ENCODE measurements around the gene CD59. TPM values are rescaled to one million over a fixed set of nuclear protein-coding genes. Genes with fewer than 3 reads are reported as not detected.

CD59 gene
- total and polyA plus RNA-seq, 10 of the 15 experiments (the other 5 are each of a cell fraction or from before 2014, with no cell fraction given), result 55.5 to 256 (median 181) TPM

DNA sequence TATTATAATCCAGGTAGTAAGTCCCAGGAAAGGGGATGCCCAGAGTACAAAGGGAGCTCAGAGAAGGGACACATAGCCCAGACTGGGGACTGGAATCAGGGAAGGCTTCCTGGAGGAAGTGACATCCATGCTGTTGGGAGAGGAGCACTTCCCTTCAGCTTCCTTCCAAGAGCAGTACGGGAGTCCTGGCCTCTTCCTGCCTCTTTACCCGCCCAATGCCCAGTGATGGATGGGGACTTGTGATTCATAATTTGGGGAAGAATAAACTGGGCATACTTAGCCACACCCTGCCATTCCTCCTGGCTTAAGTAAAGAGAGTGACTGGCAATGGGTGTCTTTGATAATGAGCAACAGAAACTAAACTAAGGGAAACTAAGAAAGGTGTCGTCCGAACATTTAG, 47.1 kb downstream of the CD59 start:
- intact Hi-C loops (cut with micrococcal nuclease; ENCODE audit: unreplicated experiment), result loop anchor here (5.0 kb wide), 1 partner anchor 522 kb away; no protein-coding TSS in a partner anchor
- RAD21 ChIA-PET (ENCODE audit: unreplicated experiment), result interaction anchor here (0.8 to 2.3 kb wide), 2 partner anchors 53 to 327 kb away, joined by 3 to 14 read pairs; no protein-coding TSS in a partner anchor

More for the DNA sequence above, 47.1 kb downstream of the CD59 start:
- ATAC-seq (no peak), FAIRE-seq (no peak), DNase-seq (ENCODE audit: low read depth, low spot score) (no peak)
- peaks cover 5% of the 10 kb centered on the region; the same call in 2 of the 3 replicates for H3K9me3 ChIP-seq (replicated peaks; ENCODE audit: control insufficient read depth, insufficient read depth, low read length)
- BruUV-seq (replicated peaks), result no TSS peak
- no peaks in the 10 kb centered on the region for H4K20me1 ChIP-seq (ENCODE audit: control insufficient read depth, insufficient read depth)
- no peak overlapping the region for H2AFZ ChIP-seq (ENCODE audit: control insufficient read depth, low read depth, low read length)
- in situ Hi-C loops (cut with MboI), result loop anchor here (5.0 kb wide), 1 partner anchor 327 kb away; no protein-coding TSS in a partner anchor
- H3K36me3 ChIP-seq (ENCODE audit: control insufficient read depth in 2 of 2, insufficient read depth in 2 of 2, low read length in 1 of 2), result no peaks in the 10 kb centered on the region
- no peak overlapping the region for H3K27ac ChIP-seq (ENCODE audit: control insufficient read depth, insufficient read depth)
- TF ChIP-seq ASH2L (IDR thresholded peaks at IDR 0.05; ENCODE audit: borderline replicate concordance, low read depth) (no peak), JUND (IDR thresholded peaks at IDR 0.05; ENCODE audit: low read depth, low read length) (no peak), TARDBP (IDR thresholded peaks at IDR 0.05; ENCODE audit: borderline replicate concordance) (no peak), SPI1 (IDR thresholded peaks at IDR 0.05; ENCODE audit: borderline replicate concordance, insufficient read depth, low read depth, low read length) (no peak), PML (IDR thresholded peaks at IDR 0.05; ENCODE audit: low read length) (no peak), GABPA (IDR thresholded peaks at IDR 0.05; ENCODE audit: low read depth) (no peak), NBN (IDR thresholded peaks at IDR 0.05) (no peak), SREBF1 (IDR thresholded peaks at IDR 0.05; ENCODE audit: low read length) (no peak), RUNX3 (IDR thresholded peaks at IDR 0.05; ENCODE audit: low read length) (no peak), ZNF274 (IDR thresholded peaks at IDR 0.05; ENCODE audit: insufficient read depth, insufficient read length) (no peak), CHD2 (IDR thresholded peaks at IDR 0.05; ENCODE audit: borderline replicate concordance, low read depth, low read length) (no peak)
- no peak overlapping the region for H3K9ac ChIP-seq (ENCODE audit: control insufficient read depth, insufficient read depth, low read length)
- H3K4me3 ChIP-seq, result no peak overlapping the region
- no peak overlapping the region for H3K4me2 ChIP-seq (ENCODE audit: control insufficient read depth, insufficient read depth)
- H3K4me1 ChIP-seq (ENCODE audit: control insufficient read depth, insufficient read depth, low read length), result peaks cover 3% of the 10 kb centered on the region; the same call in 1 of the 2 replicates
- H3K79me2 ChIP-seq (ENCODE audit: control insufficient read depth, insufficient read depth, low read length), result no peaks in the 10 kb centered on the region
- POLR2A ChIA-PET, result no interaction called here
- H3K27me3 ChIP-seq (replicated peaks in 1 of 2; ENCODE audit: control insufficient read depth in 2 of 2, insufficient read depth in 2 of 2, low read length in 1 of 2), result no peaks in the 10 kb centered on the region
- WGBS (ENCODE audit: insufficient coverage, insufficient replicate concordance, low lambda C conversion rate, missing lambda C conversion rate), result 82% methylated on average over 4 of the region's 4 CpGs
- CTCF ChIA-PET, result interaction anchor here (0.8 to 6.5 kb wide), 9 partner anchors 8 to 355 kb away, joined by 3 to 45 read pairs (median 3); no protein-coding TSS in a partner anchor
- SMC1A ChIA-PET (ENCODE audit: uncharacterized antibody, unreplicated experiment), result interaction anchor here (0.8 to 6.2 kb wide), 8 partner anchors 12 to 369 kb away, joined by 3 to 30 read pairs (median 5); no protein-coding TSS in a partner anchor
